Activated CD4-positive, CD25-positive, alpha-beta regulatory T cell treated with anti-CD3 and anti-CD28 coated beads, Interleukin-2, amount 50 U/mL, for 24 hours (primary cell): Measurements from ENCODE around the gene PAK1.

Experiments used
- ATAC-seq, 2 donors: fragments of 150-1000 bp; cut with Tn5 transposase; one replicate each; pipeline ENCODE4 v1.10.0; 2021; ENCODE audit warnings: mild to moderate bottlenecking in 1 of 2, moderate library complexity in 1 of 2

Gene PAK1

GRCh38 chr11:77302752-77303151 lies 171.1 kb downstream of the PAK1 start:
- ATAC-seq, result no peak

GRCh38 chr11:77301510-77301909 lies 172.4 kb downstream of the PAK1 start, which contains the start of gene GDPD4:
Gene GDPD4 (minus strand): TSS chr11:77301686. CDS start chr11:77285137, 16,549 bp downstream.
- ATAC-seq, result no peak

GRCh38 chr11:77300695-77301094 lies 173.2 kb downstream of the PAK1 start:
- ATAC-seq, result no peak

- peak; percentile 43 to 51 for ATAC-seq
Measured at GRCh38 chr11:77300028-77300427, 173.9 kb downstream of the PAK1 start.

GRCh38 chr11:77299528-77299993 lies 174.3 kb downstream of the PAK1 start:
- peak in 1 of 2 donors; percentile 27 for ATAC-seq

- no peak for ATAC-seq
Measured at GRCh38 chr11:77294040-77294439, 179.9 kb downstream of the PAK1 start.

GRCh38 chr11:77289737-77290136 lies 184.2 kb downstream of the PAK1 start:
- ATAC-seq, result no peak

GRCh38 chr11:77287615-77288273 lies 186.2 kb downstream of the PAK1 start:
- no peak for ATAC-seq

GRCh38 chr11:77287136-77287535 lies 186.8 kb downstream of the PAK1 start:
- ATAC-seq, result no peak

GRCh38 chr11:77284476-77285468 lies 189.1 kb downstream of the PAK1 start:
- ATAC-seq, result no peak

- ATAC-seq, result no peak
Measured at GRCh38 chr11:77283101-77283500, 190.8 kb downstream of the PAK1 start.

- no peak for ATAC-seq
Measured at GRCh38 chr11:77278595-77279506, 195.0 kb downstream of the PAK1 start.

GRCh38 chr11:77276271-77276670 lies 197.6 kb downstream of the PAK1 start:
- ATAC-seq, result no peak
